HepG2 (cell line): Measurements from ENCODE around the gene BTRC. TPM values are rescaled to one million over a fixed set of nuclear protein-coding genes. Genes with fewer than 3 reads are reported as not detected.

ENCODE experiments used
- ATAC-seq: fragments of 200-7000 bp; cut with Tn5 transposase; 3 replicates; pipeline ENCODE4 v1.9.1; 2020; ENCODE audit warnings: mild to moderate bottlenecking, moderate library complexity
- BruUV-seq: library from RNA; stranded (reverse); fragments of 400-500 nt; replicated peaks from 2 replicates; lab custom pipeline; 2021; lab: Mats Ljungman, UMichigan
- CTCF ChIA-PET: fragments of 300-600 bp; formaldehyde crosslinking; extraction: SDS; loops from one replicate; lab custom pipeline; 2021; ENCODE audit warnings: low total read pairs, inconsistent platforms, low intra/inter-chr PET ratio; lab: Yijun Ruan, JAX
- POLR2A ChIA-PET: fragments of 350-600 bp; sonication (Branson Sonifier 250); formaldehyde crosslinking; loops from one replicate; lab custom pipeline; 2020; ENCODE audit warnings: antibody characterized with exemption, inconsistent platforms; lab: Yijun Ruan, JAX
- DNase-seq: peaks from one replicate; pipeline ENCODE4 v3.0.0-alpha.2; 2015; ENCODE audit warnings: low spot score
- FAIRE-seq: peaks from 3 replicates; lab custom pipeline; 2011; peaks lifted over from hg19 to GRCh38; lab: Jason Lieb, UNC
- H2AFZ ChIP-seq: one replicate; pipeline ENCODE4 v1.6.1; 2011; ENCODE audit warnings: low read length, inconsistent platforms
- H3K27ac ChIP-seq: fragments of 300-600 bp; 3 replicates; pipeline ENCODE4 v1.8.0; 2011; ENCODE audit warnings: mixed run types, mild to moderate bottlenecking, mixed read lengths, low read length, inconsistent platforms; ENCODE audit not compliant: insufficient read depth; ENCODE audit errors: extremely low read length
- H3K27me3 ChIP-seq, 2 experiments: fragments of 200-600 bp in 1 of 2; 2 replicates in 1 of 2; 3 replicates in 1 of 2; pipeline versions ENCODE4 v1.6.0 to v1.8.0; 2011; ENCODE audit warnings: low read length in 2 of 2, mild to moderate bottlenecking in 2 of 2, moderate library complexity in 2 of 2, inconsistent platforms in 1 of 2; ENCODE audit not compliant: insufficient read depth in 2 of 2, control insufficient read depth in 1 of 2
- H3K36me3 ChIP-seq, 2 experiments: fragments of 200-600 bp in 1 of 2; replicated peaks in 1 of 2; 2 replicates in 1 of 2; 3 replicates in 1 of 2; pipeline versions ENCODE4 v1.5.1 to v1.8.0; 2011; ENCODE audit warnings: low read length in 2 of 2, inconsistent platforms in 1 of 2; ENCODE audit not compliant: insufficient read depth in 2 of 2, control insufficient read depth in 1 of 2
- H3K4me1 ChIP-seq: 2 replicates; pipeline ENCODE4 v1.5.1; 2012; ENCODE audit warnings: low read length, inconsistent platforms; ENCODE audit not compliant: insufficient read depth
- H3K4me2 ChIP-seq: 2 replicates; pipeline ENCODE4 v1.6.0; 2011; ENCODE audit warnings: low read depth, low read length, inconsistent platforms
- H3K4me3 ChIP-seq, 3 experiments: fragments of 200-600 bp in 1 of 3; sonication (generic), shearing (Covaris generic) in 1 of 3; replicated peaks in 1 of 3; 2 replicates each; pipeline ENCODE4 v1.5.1; 2011 to 2016; ENCODE audit warnings: low read length in 3 of 3, inconsistent platforms in 2 of 3, low read depth in 2 of 3, mild to moderate bottlenecking in 2 of 3, control low read depth in 1 of 3, mixed read lengths in 1 of 3; ENCODE audit not compliant: insufficient read depth in 1 of 3
- H3K79me2 ChIP-seq: one replicate; pipeline ENCODE4 v1.6.1; 2011; ENCODE audit warnings: low read length, inconsistent platforms; ENCODE audit not compliant: insufficient read depth
- H3K9ac ChIP-seq: 2 replicates; pipeline ENCODE4 v1.6.0; 2011; ENCODE audit warnings: mild to moderate bottlenecking, low read depth, low read length, inconsistent platforms; ENCODE audit not compliant: insufficient read depth
- H3K9me3 ChIP-seq: 2 replicates; pipeline ENCODE4 v1.5.1; 2012; ENCODE audit warnings: mild to moderate bottlenecking, low read length
- H4K20me1 ChIP-seq: 2 replicates; pipeline ENCODE4 v1.6.0; 2011; ENCODE audit warnings: inconsistent platforms, mild to moderate bottlenecking, low read length, moderate library complexity; ENCODE audit not compliant: insufficient read depth
- NAIF1 ChIP-seq: sonication (generic); formaldehyde crosslinking; IDR thresholded peaks from 2 replicates; pipeline ENCODE4 v1.5.0; 2020; ENCODE audit warnings: mild to moderate bottlenecking, missing genetic modification reagents, borderline replicate concordance
- RELA ChIP-seq: sonication (generic); formaldehyde crosslinking; IDR thresholded peaks from 2 replicates; pipeline ENCODE4 v1.4.0; 2020; ENCODE audit warnings: missing genetic modification reagents
- SIX4 ChIP-seq: sonication (generic); formaldehyde crosslinking; IDR thresholded peaks from 2 replicates; pipeline ENCODE4 v1.4.0; 2020; ENCODE audit warnings: missing genetic modification reagents
- SOX5 ChIP-seq: IDR thresholded peaks from 2 replicates; pipeline ENCODE4 v1.6.1; 2016; ENCODE audit warnings: borderline replicate concordance
- TP53 ChIP-seq: sonication (generic); formaldehyde crosslinking; conservative IDR thresholded peaks from 2 replicates; pipeline ENCODE4 v1.4.0; 2020; ENCODE audit warnings: missing genetic modification reagents
- TSC22D2 ChIP-seq: sonication (generic); formaldehyde crosslinking; IDR thresholded peaks from 2 replicates; pipeline ENCODE4 v1.5.1; 2020; ENCODE audit warnings: missing genetic modification reagents, mild to moderate bottlenecking, borderline replicate concordance
- UBTF ChIP-seq: sonication (generic); formaldehyde crosslinking; IDR thresholded peaks from 2 replicates; pipeline ENCODE4 v1.4.0; 2020; ENCODE audit warnings: mild to moderate bottlenecking, missing genetic modification reagents
- ZNF138 ChIP-seq: sonication (generic); formaldehyde crosslinking; IDR thresholded peaks from 2 replicates; pipeline ENCODE4 v1.5.0; 2020; ENCODE audit warnings: mild to moderate bottlenecking, low read depth, missing genetic modification reagents
- ZNF251 ChIP-seq: sonication (generic); formaldehyde crosslinking; IDR thresholded peaks from 2 replicates; pipeline ENCODE4 v1.9.0; 2021; ENCODE audit warnings: mild to moderate bottlenecking, missing genetic modification reagents
- WGBS: methylation state at CpG from one replicate; pipeline ENCODE4 v1.1.6; 2017; ENCODE audit warnings: low lambda C conversion rate; 5-methylcytosine and 5-hydroxymethylcytosine counted together
- in situ Hi-C: cut with HindIII; loops from 2 replicates; pipeline ENCODE4 v1.10.0; 2017; ENCODE audit warnings: low pct_unique_long_range_greater_than_20kb; ENCODE audit not compliant: extremely low pct_ligation_motif_present
- intact Hi-C: fragments of 100-400 bp; cut with micrococcal nuclease; formaldehyde crosslinking; loops from one replicate; pipeline ENCODE4 v1.10.0; 2022; ENCODE audit not compliant: unreplicated experiment
- polyA plus RNA-seq, 8 experiments: library from polyadenylated mRNA; depleted of rRNA in 3 of 8; stranded (reverse) in 7 of 8; unstranded in 1 of 8; fragments of >200 nt; fragmentation: Illumina TruSeq in 4 of 8; extraction: Trizol in 4 of 8; gene quantifications; 2 replicates each; pipeline versions ENCODE4 v1.2.1 to v1.2.3, GENCODE V29; 2011 to 2016; ENCODE audit warnings: low read depth in 4 of 8, missing spikeins in 1 of 8, mixed read lengths in 1 of 8; ENCODE audit not compliant: insufficient read depth in 1 of 8
- total RNA-seq, 5 experiments: library from RNA; depleted of rRNA; stranded (reverse); fragments of >200 nt; fragmentation: Illumina TruSeq; extraction: Trizol; gene quantifications; 2 replicates each; pipeline ENCODE4 v1.2.3, GENCODE V29; 2016; ENCODE audit warnings: low read depth in 1 of 5

BTRC gene
- total and polyA plus RNA-seq, 2 of the 13 experiments (the other 11 are each of a cell fraction or from before 2014, with no cell fraction given): 12.0 to 14.4 TPM

GRCh38 chr10:101403161-101403560 is 49.2 kb downstream of the BTRC start (continued):
- TF ChIP-seq TP53 (CRISPR knock-in tag) (no peak), NAIF1 (CRISPR knock-in tag) (no peak), ZNF251 (no peak), ZNF138 (CRISPR knock-in tag) (no peak)

- FAIRE-seq: no peak
- 91% methylated on average over 2 of the region's 2 CpGs for WGBS
- Histone ChIP-seq H3K79me2 (no peaks in the 10 kb centered on the region), H3K4me1 (no peaks in the 10 kb centered on the region), H3K27ac (no peak overlapping the region), H3K9ac (no peak overlapping the region), H3K4me2 (no peak overlapping the region), H3K4me3 (no peak overlapping the region), H3K27me3 (no peaks in the 10 kb centered on the region), H3K9me3 (no peaks in the 10 kb centered on the region), H4K20me1 (0 out of 2 replicates have a peak, but pooled peaks cover 5% of the 10 kb centered on the region), H3K36me3 (no peaks in the 10 kb centered on the region; a peak in 1 of 5 replicates)
- BruUV-seq: no TSS peak
- in situ Hi-C loops (no loop called here), intact Hi-C loops (no loop called here)
- ATAC-seq: no peak
- ChIA-PET POLR2A (no interaction called here), CTCF (no interaction called here)
- no peak for DNase-seq
- TF ChIP-seq SOX5 (CRISPR knock-in tag) (no peak), SIX4 (no peak)
- TF ChIP-seq, all 625 proteins: peak for 0
- no peak overlapping the region for H2AFZ ChIP-seq
Measured at GRCh38 chr10:101405001-101405400, 51.0 kb downstream of the BTRC start.

- no peak overlapping the region for H3K9ac ChIP-seq
- TF ChIP-seq TSC22D2 (CRISPR knock-in tag): no peak
- TF ChIP-seq UBTF: no peak
- no peak for TF ChIP-seq RELA (CRISPR knock-in tag)
Measured at GRCh38 chr10:101411598-101411997, 57.6 kb downstream of the BTRC start.

More at GRCh38 chr10:101411598-101411997, 57.6 kb downstream of the BTRC start:
- ATAC-seq: no peak
- intact Hi-C loops: no loop called here
- in situ Hi-C loops: no loop called here
- H3K4me3 ChIP-seq: no peak overlapping the region
- H3K4me1 ChIP-seq: no peaks in the 10 kb centered on the region
- POLR2A ChIA-PET: no interaction called here
- no peaks in the 10 kb centered on the region for H3K9me3 ChIP-seq
- no peaks in the 10 kb centered on the region; a peak in 1 of 5 replicates for H3K36me3 ChIP-seq
- no peaks in the 10 kb centered on the region for H4K20me1 ChIP-seq
- FAIRE-seq: no peak
- no peak for DNase-seq
- H3K4me2 ChIP-seq: no peak overlapping the region
- no peaks in the 10 kb centered on the region for H3K27me3 ChIP-seq
- H3K27ac ChIP-seq: no peak overlapping the region
- CTCF ChIA-PET: no interaction called here
- BruUV-seq: no TSS peak
- H3K79me2 ChIP-seq: peaks cover 2% of the 10 kb centered on the region
- no peak overlapping the region for H2AFZ ChIP-seq
